GM12878 (cell line): ENCODE data around the gene HASPIN. TPM values are rescaled to one million over a fixed set of nuclear protein-coding genes. Genes with fewer than 3 reads are reported as not detected.

Experiments used
- ATAC-seq: fragments of 200-7000 bp; cut with Tn5 transposase; 3 replicates; pipeline ENCODE4 v1.9.1; 2020; ENCODE audit warnings: mild to moderate bottlenecking, moderate library complexity
- BruUV-seq: library from RNA; stranded (reverse); fragments of 400-500 nt; replicated peaks from 2 replicates; lab custom pipeline; 2021; lab: Mats Ljungman, UMichigan
- CTCF ChIA-PET: fragments of 300-600 bp; sonication (Branson Sonifier 250); formaldehyde crosslinking; extraction: SDS; loops from one replicate; lab custom pipeline; 2021; ENCODE audit warnings: inconsistent platforms; lab: Yijun Ruan, JAX
- POLR2A ChIA-PET: fragments of 350-600 bp; formaldehyde crosslinking; extraction: SDS; loops from one replicate; lab custom pipeline; 2021; ENCODE audit warnings: inconsistent platforms; lab: Charles Lee
- RAD21 ChIA-PET: fragments of 300-600 bp; sonication (Branson Sonifier 250); formaldehyde crosslinking; loops from one replicate; lab custom pipeline; 2023; ENCODE audit warnings: antibody characterized with exemption; ENCODE audit not compliant: unreplicated experiment; lab: Charles Lee
- SMC1A ChIA-PET: fragments of 300-600 bp; sonication (Branson Sonifier 250); formaldehyde crosslinking; loops from one replicate; lab custom pipeline; 2023; ENCODE audit not compliant: unreplicated experiment, uncharacterized antibody; lab: Charles Lee
- DNase-seq: peaks from one replicate; pipeline ENCODE4 v3.0.0-alpha.2; 2011; ENCODE audit warnings: low read depth, low spot score
- FAIRE-seq: peaks from 3 replicates; lab custom pipeline; 2011; peaks lifted over from hg19 to GRCh38; lab: Jason Lieb, UNC
- H2AFZ ChIP-seq: 2 replicates; pipeline ENCODE4 v1.6.0; 2011; ENCODE audit warnings: low read depth, low read length, control low read depth; ENCODE audit not compliant: control insufficient read depth
- H3K27ac ChIP-seq: 2 replicates; pipeline ENCODE4 v1.5.1; 2011; ENCODE audit warnings: control low read depth; ENCODE audit not compliant: control insufficient read depth, insufficient read depth
- H3K27me3 ChIP-seq, 2 experiments: replicated peaks in 1 of 2; 2 replicates each; pipeline versions ENCODE4 v1.6.0 to v1.6.1; 2011; ENCODE audit warnings: low read length in 1 of 2; ENCODE audit not compliant: control insufficient read depth in 2 of 2, insufficient read depth in 2 of 2
- H3K36me3 ChIP-seq, 2 experiments: 2 replicates each; pipeline ENCODE4 v1.5.1; 2011; ENCODE audit warnings: low read length in 1 of 2; ENCODE audit not compliant: control insufficient read depth in 2 of 2, insufficient read depth in 2 of 2
- H3K4me1 ChIP-seq: 2 replicates; pipeline ENCODE4 v1.6.1; 2011; ENCODE audit warnings: mild to moderate bottlenecking, low read length, moderate library complexity, mixed read lengths; ENCODE audit not compliant: control insufficient read depth, insufficient read depth
- H3K4me2 ChIP-seq: 2 replicates; pipeline ENCODE4 v1.6.0; 2011; ENCODE audit warnings: control low read depth; ENCODE audit not compliant: control insufficient read depth, insufficient read depth
- H3K4me3 ChIP-seq: fragments of 200-600 bp; sonication (generic); 2 replicates; pipeline ENCODE4 v1.5.1; 2016
- H3K79me2 ChIP-seq: 2 replicates; pipeline ENCODE4 v1.6.0; 2011; ENCODE audit warnings: low read length; ENCODE audit not compliant: control insufficient read depth, insufficient read depth
- H3K9ac ChIP-seq: 2 replicates; pipeline ENCODE4 v1.8.0; 2011; ENCODE audit warnings: low read length, control low read depth, mixed read lengths; ENCODE audit not compliant: control insufficient read depth, insufficient read depth
- H3K9me3 ChIP-seq: replicated peaks from 3 replicates; pipeline ENCODE4 v1.5.1; 2011; ENCODE audit warnings: mild to moderate bottlenecking, low read length; ENCODE audit not compliant: control insufficient read depth, insufficient read depth
- H4K20me1 ChIP-seq: 2 replicates; pipeline ENCODE4 v1.6.0; 2011; ENCODE audit not compliant: control insufficient read depth, insufficient read depth
- ATF7 ChIP-seq: fragments of 450-650 bp; IDR thresholded peaks from 2 replicates; pipeline ENCODE4 v1.6.1; 2016; ENCODE audit warnings: low read depth, mild to moderate bottlenecking
- BHLHE40 ChIP-seq, 2 experiments: fragments of 450-650 bp in 1 of 2; IDR thresholded peaks; 2 replicates each; pipeline ENCODE4 v1.6.1; 2011 to 2017; ENCODE audit warnings: low read depth in 2 of 2, borderline replicate concordance in 1 of 2, improper control_type of control experiment in 1 of 2, low read length in 1 of 2, mild to moderate bottlenecking in 1 of 2
- HDGF ChIP-seq: fragments of 450-650 bp; IDR thresholded peaks from 2 replicates; pipeline ENCODE4 v1.6.1; 2016; ENCODE audit warnings: antibody characterized with exemption
- JUND ChIP-seq: IDR thresholded peaks from 2 replicates; pipeline ENCODE4 v1.6.1; 2012; ENCODE audit warnings: low read depth, mild to moderate bottlenecking, low read length, improper control_type of control experiment, moderate library complexity
- MTA2 ChIP-seq: fragments of 450-650 bp; IDR thresholded peaks from 2 replicates; pipeline ENCODE4 v1.6.1; 2016; ENCODE audit warnings: low read depth, mild to moderate bottlenecking, moderate library complexity
- SUPT20H ChIP-seq: IDR thresholded peaks from 2 replicates; pipeline ENCODE4 v1.6.1; 2011; ENCODE audit warnings: low read depth, mild to moderate bottlenecking, low read length, moderate library complexity, borderline replicate concordance; ENCODE audit not compliant: control insufficient read depth
- WGBS: methylation state at CpG from one replicate; pipeline ENCODE4 v1.1.6; 2016; ENCODE audit warnings: low lambda C conversion rate; ENCODE audit not compliant: insufficient replicate concordance, insufficient coverage; ENCODE audit errors: missing lambda C conversion rate; 5-methylcytosine and 5-hydroxymethylcytosine counted together
- in situ Hi-C: fragments of 300-500 bp; cut with MboI; formaldehyde crosslinking; loops from 9 replicates; pipeline ENCODE4 v1.14.3; 2018; ENCODE audit warnings: mixed read lengths
- intact Hi-C: fragments of 100-400 bp; cut with micrococcal nuclease; formaldehyde crosslinking; loops from one replicate; pipeline ENCODE4 v1.14.2; 2022; ENCODE audit not compliant: unreplicated experiment
- polyA plus RNA-seq, 11 experiments: library from polyadenylated mRNA; depleted of rRNA in 4 of 11; unstranded in 6 of 11; stranded (reverse) in 5 of 11; fragments of >200 nt; fragmentation: Nextera tagmentation in 4 of 11; fragmentation: Illumina TruSeq in 1 of 11; extraction: Ambion mirVana in 4 of 11; extraction: Trizol in 1 of 11; gene quantifications; 1 replicate in 1 of 11; 2 replicates in 10 of 11; pipeline versions ENCODE4 v1.2.1 to v1.2.3, GENCODE V29; 2011 to 2016; ENCODE audit warnings: inconsistent platforms in 2 of 11, missing spikeins in 2 of 11, low read depth in 1 of 11
- total RNA-seq, 4 experiments: library from RNA; depleted of rRNA in 3 of 4; stranded (reverse); fragments of >200 nt in 3 of 4; fragmentation: Illumina TruSeq in 1 of 4; extraction: Trizol in 1 of 4; gene quantifications; 2 replicates each; pipeline versions ENCODE4 v1.2.1 to v1.2.3, GENCODE V29; 2013 to 2021
- TF ChIP-seq, protein P1 (sequence below): fragments of 450-650 bp; IDR thresholded peaks from 2 replicates; pipeline ENCODE4 v1.6.1; 2017; ENCODE audit warnings: borderline replicate concordance
- TF ChIP-seq, protein P2 (sequence below): fragments of 150-350 bp; IDR thresholded peaks from 2 replicates; pipeline ENCODE4 v1.6.1; 2016; ENCODE audit warnings: low read depth, low read length
- TF ChIP-seq, protein P3 (sequence below): IDR thresholded peaks from 2 replicates; pipeline ENCODE4 v1.6.1; 2011; ENCODE audit warnings: mild to moderate bottlenecking, low read depth, low read length, moderate library complexity; ENCODE audit not compliant: insufficient replicate concordance

Gene HASPIN
- total and polyA plus RNA-seq, 10 of the 15 experiments (the other 5 are each of a cell fraction or from before 2014, with no cell fraction given), result 0.80 to 18.0 (median 10.1) TPM

DNA sequence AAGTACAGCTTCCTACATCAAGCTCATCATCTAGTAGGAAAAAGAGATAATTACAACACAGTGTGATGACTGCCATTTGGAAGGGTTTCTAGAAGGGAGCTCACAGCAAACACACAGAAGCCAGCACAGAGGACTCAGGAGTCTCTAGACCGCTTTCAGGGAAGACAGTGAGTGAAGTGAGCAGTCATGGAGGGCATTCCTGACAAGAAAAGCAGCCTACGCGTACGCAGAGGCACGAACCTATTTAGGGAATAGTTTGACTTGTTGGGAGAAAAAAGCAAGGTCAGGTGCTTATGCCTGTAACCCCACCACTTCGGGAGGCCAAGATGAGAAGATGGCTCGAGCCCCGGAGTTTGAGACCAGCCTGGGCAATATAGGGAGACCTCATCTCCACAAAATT lies 8.4 kb upstream of the HASPIN start:
- H4K20me1 ChIP-seq, result no peaks in the 10 kb centered on the region
- in situ Hi-C loops (loop anchor here (25.0 kb wide), 1 partner anchor 1497 kb away; no protein-coding TSS in a partner anchor), intact Hi-C loops (no loop called here)
- DNase-seq, result no peak
- SMC1A ChIA-PET, result interaction anchor here (0.9 to 1.7 kb wide), 2 partner anchors 112 to 131 kb away, joined by 3 to 4 read pairs; partner anchors contain the start of gene NCBP3
- no peak for TF ChIP-seq MTA2
- TF ChIP-seq, protein P1, sequence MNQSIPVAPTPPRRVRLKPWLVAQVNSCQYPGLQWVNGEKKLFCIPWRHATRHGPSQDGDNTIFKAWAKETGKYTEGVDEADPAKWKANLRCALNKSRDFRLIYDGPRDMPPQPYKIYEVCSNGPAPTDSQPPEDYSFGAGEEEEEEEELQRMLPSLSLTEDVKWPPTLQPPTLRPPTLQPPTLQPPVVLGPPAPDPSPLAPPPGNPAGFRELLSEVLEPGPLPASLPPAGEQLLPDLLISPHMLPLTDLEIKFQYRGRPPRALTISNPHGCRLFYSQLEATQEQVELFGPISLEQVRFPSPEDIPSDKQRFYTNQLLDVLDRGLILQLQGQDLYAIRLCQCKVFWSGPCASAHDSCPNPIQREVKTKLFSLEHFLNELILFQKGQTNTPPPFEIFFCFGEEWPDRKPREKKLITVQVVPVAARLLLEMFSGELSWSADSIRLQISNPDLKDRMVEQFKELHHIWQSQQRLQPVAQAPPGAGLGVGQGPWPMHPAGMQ, result no peak
- H3K4me3 ChIP-seq, result no peak overlapping the region
- no peaks in the 10 kb centered on the region for H3K9me3 ChIP-seq
- CTCF ChIA-PET, result interaction anchor here (0.6 to 2.4 kb wide), 4 partner anchors 11 to 145 kb away, joined by 3 to 8 read pairs (median 4); no protein-coding TSS in a partner anchor
- FAIRE-seq, result no peak
- peaks cover 0 to 22% of the 10 kb centered on the region in 2 experiments; a peak in 2 of 4 replicates for H3K36me3 ChIP-seq
- 98% methylated on average over 8 of the region's 8 CpGs for WGBS
- H3K27me3 ChIP-seq, result no peaks in the 10 kb centered on the region
- H3K4me2 ChIP-seq, result no peak overlapping the region
- BruUV-seq, result no TSS peak
- no peak for ATAC-seq
- no peak overlapping the region for H3K9ac ChIP-seq
- H3K27ac ChIP-seq, result no peak overlapping the region
- H2AFZ ChIP-seq, result no peak overlapping the region
- H3K79me2 ChIP-seq, result no peaks in the 10 kb centered on the region
- RAD21 ChIA-PET, result interaction anchor here (1.2 to 1.5 kb wide), 2 partner anchors 8 to 23 kb away, joined by 3 to 5 read pairs; partner anchors contain the start of gene HASPIN
- H3K4me1 ChIP-seq, result peaks cover 28% of the 10 kb centered on the region
- POLR2A ChIA-PET, result interaction anchor here (0.6 to 0.8 kb wide), 2 partner anchors 11 to 102 kb away, joined by 3 read pairs; no protein-coding TSS in a partner anchor

DNA sequence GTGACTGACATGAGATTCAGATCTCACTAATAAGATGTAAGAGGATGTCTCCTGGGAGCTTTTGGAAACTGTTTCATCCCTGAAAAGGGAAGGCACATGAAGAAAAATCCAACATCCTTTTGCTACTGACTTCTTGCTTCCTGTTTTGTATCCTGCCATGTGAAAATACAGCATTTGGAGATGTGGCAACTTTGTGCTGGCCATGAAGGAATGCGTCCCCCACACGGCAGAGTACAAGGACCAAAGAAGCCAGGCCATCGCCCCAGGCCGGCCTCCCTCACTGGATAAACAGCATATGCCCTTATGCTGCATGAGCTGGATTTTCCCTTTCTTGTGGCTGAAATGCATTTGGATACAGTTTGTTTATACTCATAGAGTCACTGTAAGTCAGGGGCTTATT lies 5.5 kb upstream of the HASPIN start:
- ChIA-PET CTCF (interaction anchor here (1.4 kb wide), 1 partner anchor 11 kb away, joined by 3 read pairs; no protein-coding TSS in a partner anchor), POLR2A (interaction anchor here (0.6 kb wide), 1 partner anchor 892 kb away, joined by 5 read pairs; no protein-coding TSS in a partner anchor), SMC1A (no interaction called here), RAD21 (interaction anchor here (0.6 to 1.1 kb wide), 2 partner anchors 17 to 103 kb away, joined by 3 to 4 read pairs; no protein-coding TSS in a partner anchor)
- WGBS, result 97% methylated on average over 4 of the region's 4 CpGs
- DNase-seq (no peak), FAIRE-seq (no peak), ATAC-seq (no peak)
- Histone ChIP-seq H3K36me3 (peaks cover 0 to 22% of the 10 kb centered on the region in 2 experiments; a peak in 2 of 4 replicates), H3K27me3 (no peaks in the 10 kb centered on the region), H3K9me3 (no peaks in the 10 kb centered on the region), H3K4me3 (no peak overlapping the region), H3K4me2 (no peak overlapping the region), H3K9ac (no peak overlapping the region), H3K4me1 (peaks cover 16% of the 10 kb centered on the region), H4K20me1 (no peaks in the 10 kb centered on the region), H3K27ac (no peak overlapping the region), H2AFZ (no peak overlapping the region), H3K79me2 (peaks cover 8% of the 10 kb centered on the region)
- no TSS peak for BruUV-seq
- in situ Hi-C loops (loop anchor here (25.0 kb wide), 1 partner anchor 1494 kb away; no protein-coding TSS in a partner anchor), intact Hi-C loops (no loop called here)
- TF ChIP-seq, protein P2, sequence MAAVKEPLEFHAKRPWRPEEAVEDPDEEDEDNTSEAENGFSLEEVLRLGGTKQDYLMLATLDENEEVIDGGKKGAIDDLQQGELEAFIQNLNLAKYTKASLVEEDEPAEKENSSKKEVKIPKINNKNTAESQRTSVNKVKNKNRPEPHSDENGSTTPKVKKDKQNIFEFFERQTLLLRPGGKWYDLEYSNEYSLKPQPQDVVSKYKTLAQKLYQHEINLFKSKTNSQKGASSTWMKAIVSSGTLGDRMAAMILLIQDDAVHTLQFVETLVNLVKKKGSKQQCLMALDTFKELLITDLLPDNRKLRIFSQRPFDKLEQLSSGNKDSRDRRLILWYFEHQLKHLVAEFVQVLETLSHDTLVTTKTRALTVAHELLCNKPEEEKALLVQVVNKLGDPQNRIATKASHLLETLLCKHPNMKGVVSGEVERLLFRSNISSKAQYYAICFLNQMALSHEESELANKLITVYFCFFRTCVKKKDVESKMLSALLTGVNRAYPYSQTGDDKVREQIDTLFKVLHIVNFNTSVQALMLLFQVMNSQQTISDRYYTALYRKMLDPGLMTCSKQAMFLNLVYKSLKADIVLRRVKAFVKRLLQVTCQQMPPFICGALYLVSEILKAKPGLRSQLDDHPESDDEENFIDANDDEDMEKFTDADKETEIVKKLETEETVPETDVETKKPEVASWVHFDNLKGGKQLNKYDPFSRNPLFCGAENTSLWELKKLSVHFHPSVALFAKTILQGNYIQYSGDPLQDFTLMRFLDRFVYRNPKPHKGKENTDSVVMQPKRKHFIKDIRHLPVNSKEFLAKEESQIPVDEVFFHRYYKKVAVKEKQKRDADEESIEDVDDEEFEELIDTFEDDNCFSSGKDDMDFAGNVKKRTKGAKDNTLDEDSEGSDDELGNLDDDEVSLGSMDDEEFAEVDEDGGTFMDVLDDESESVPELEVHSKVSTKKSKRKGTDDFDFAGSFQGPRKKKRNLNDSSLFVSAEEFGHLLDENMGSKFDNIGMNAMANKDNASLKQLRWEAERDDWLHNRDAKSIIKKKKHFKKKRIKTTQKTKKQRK, result no peak
- no peak for TF ChIP-seq JUND
- TF ChIP-seq HDGF, result no peak
- TF ChIP-seq BHLHE40 (IDR thresholded peaks at IDR 0.05; ENCODE audit: borderline replicate concordance in 1 of 2, low read depth in 2 of 2, low read length in 1 of 2), result no peak
- TF ChIP-seq, protein P3, sequence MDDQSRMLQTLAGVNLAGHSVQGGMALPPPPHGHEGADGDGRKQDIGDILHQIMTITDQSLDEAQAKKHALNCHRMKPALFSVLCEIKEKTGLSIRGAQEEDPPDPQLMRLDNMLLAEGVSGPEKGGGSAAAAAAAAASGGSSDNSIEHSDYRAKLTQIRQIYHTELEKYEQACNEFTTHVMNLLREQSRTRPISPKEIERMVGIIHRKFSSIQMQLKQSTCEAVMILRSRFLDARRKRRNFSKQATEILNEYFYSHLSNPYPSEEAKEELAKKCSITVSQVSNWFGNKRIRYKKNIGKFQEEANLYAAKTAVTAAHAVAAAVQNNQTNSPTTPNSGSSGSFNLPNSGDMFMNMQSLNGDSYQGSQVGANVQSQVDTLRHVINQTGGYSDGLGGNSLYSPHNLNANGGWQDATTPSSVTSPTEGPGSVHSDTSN, result no peak
- TF ChIP-seq ATF7, result no peak
- TF ChIP-seq SUPT20H, result no peak
